Stimulated activated CD4-positive, alpha-beta T cell treated with anti-CD3 and anti-CD28 coated beads, Interleukin-15, amount 100 ng/mL, for 1 hour (primary cell): ENCODE results near the gene TF.

Source experiments
- DNase-seq, 2 donors: peaks; one replicate each; pipeline ENCODE4 v3.0.0-alpha.2; 2020; ENCODE audit warnings: low read depth in 1 of 2, low spot score in 1 of 2

Gene TF

DNA sequence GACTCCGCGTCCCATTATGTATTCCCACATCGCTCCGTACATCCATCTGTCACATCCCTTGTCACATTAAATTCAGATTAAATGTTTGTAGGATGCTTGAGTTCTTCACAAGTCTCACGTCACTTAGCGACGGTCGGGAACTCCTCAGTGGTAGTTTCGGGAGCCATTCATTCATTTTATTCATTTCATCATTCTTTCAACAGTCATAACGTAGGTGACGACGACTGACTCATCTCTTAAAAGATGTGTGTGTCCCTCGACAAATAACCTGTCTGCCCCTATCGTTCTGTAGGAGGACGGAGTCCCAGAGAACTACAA, 59.1 kb downstream of the TF start:
- no peak for DNase-seq

- peak; percentile 90 to 91 for DNase-seq
Measured at GRCh38 chr3:133805702-133806475, 59.7 kb downstream of the TF start, which contains the start of gene SRPRB. TSS of gene SRPRB (plus strand) at chr3:133805815. CDS start at chr3:133805849, 34 bp downstream.

GRCh38 chr3:133812872-133813271, 66.7 kb downstream of the TF start:
- DNase-seq = no peak

- no peak for DNase-seq
Measured at GRCh38 chr3:133815386-133815785, 69.2 kb downstream of the TF start.

- no peak for DNase-seq
Measured at GRCh38 chr3:133820129-133820528, 73.9 kb downstream of the TF start.

- DNase-seq = no peak
Measured at GRCh38 chr3:133820889-133821675, 74.9 kb downstream of the TF start.

DNA sequence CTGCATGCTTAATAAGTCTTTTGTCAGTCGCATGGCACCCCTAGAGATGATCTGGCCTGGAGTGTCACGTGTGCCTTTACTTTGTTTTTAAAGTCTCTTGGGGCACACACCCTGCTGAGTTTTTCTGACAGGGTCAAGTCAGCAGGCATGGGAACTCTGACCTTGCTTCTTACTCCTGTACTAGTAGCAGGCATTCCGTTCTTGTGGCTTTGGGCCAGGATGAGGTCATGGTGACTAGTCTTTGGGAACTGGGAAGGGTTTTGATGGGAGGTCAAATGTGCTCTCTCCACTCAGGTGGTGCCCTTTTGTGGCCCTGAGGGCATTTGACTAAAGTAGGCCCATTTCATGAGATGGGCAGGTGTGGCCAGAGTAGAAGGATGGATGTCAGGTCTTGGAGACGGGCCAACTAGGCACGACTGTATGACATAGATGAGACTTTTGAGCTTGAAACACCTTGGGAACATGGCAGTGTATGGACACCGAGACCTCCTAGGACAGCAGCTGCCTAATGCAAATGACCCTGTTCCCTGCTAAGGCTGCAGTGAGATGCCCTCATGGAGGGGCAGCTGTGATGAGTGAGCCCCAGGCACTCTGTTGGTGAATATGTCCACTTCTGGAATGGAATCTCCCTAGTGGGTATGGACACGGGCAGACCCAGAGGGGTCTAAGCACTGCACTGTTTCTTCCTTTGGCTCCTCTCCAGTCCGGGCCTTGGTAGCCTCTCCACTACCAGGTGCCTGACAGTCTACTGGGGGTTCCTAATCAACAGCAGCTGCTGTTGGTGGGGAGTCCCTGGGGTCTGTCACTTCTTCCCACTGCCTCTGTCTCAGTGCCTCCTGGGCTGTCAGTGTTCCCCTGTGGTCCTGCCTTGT, 75.8 kb downstream of the TF start:
- DNase-seq = no peak

DNA sequence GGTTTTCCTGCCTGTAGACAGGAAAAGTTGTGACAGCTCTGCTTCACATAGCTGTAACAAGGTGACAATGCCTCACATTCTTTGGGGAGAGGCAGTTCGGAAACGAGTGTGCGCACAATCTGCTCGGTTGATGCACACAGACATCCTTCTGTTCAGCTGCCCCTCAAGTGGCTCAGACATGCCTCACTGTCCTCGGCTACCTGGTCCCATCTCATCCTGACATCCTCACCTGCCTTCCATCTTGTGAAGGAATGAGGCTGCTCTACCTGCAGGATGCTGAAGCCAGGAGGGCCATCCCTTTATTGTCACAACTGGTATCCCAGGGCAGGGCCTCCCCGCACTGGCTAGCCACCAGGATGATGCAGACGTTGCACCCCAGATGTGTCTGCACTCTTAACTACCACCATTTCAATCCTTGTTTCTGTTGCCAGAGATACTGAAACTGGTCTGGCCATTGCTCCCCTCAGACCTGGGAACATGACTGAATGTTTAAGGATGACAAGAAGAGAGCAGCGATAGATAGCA, 78.8 kb downstream of the TF start:
- no peak for DNase-seq

- no peak for DNase-seq
Measured at GRCh38 chr3:133825969-133826727, 80.0 kb downstream of the TF start.

- no peak for DNase-seq
Measured at GRCh38 chr3:133827136-133827535, 80.9 kb downstream of the TF start.

- no peak for DNase-seq
Measured at GRCh38 chr3:133827684-133828083, 81.5 kb downstream of the TF start.

- DNase-seq = no peak
Measured at GRCh38 chr3:133828576-133829309, 82.5 kb downstream of the TF start.

DNA sequence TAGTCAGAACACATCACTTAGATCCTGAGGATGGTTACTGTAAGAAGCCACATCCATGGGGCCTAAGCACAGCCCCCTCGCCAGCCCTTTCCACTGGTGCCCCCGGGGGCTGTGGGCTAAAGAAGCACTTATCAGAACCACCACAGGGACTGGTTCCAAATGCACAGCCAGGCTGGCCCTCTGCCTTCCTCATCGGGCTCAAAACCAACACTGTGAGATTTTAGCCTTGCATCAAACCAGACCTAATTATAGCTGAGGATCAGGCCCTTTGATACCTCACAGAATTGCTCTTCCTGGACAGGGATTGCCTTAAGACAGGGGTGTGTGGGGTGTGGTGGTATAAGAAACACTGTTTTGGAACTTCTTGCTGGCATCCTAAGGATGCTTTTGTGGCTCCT, 83.1 kb downstream of the TF start:
- DNase-seq = no peak

DNA sequence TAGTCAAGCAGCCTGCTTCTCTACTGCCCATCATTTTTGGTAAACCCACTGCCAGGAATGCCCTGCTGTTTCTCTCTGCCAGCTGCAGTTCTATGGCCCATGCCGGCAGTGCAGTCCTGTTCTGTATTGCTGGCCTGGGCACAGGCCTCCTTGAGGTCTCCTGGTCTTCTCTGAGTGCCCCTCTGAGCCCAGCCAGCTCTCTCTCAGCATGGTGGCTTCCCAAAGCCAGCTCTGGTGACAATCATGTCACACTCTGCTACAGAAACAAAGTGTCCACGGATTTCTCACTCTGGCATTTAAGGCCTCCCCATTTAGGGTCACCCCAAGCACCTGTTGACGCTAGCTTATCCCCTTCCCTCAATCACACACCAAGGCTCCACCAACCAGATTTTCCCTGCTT, 83.9 kb downstream of the TF start:
- DNase-seq = no peak

GRCh38 chr3:133831966-133832801, 86.0 kb downstream of the TF start:
- no peak for DNase-seq

DNA sequence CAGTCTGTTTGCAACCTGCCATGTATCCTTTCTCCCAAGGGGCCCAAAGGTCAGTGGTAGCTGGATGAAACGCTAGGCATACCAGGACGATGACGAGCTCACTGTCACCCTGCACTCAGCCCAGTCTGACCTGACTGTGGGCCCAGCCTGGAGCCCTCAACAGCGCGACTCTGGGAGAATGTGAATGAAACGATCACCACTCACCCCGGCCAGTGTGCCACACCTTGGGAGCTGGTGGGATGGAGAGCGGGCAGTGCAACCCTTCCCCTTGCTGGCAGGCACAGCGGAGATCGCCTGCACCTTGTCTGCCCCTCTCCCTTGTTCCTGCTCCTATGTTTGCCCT, 86.6 kb downstream of the TF start:
- no peak for DNase-seq

GRCh38 chr3:133833267-133833666, 87.1 kb downstream of the TF start:
- no peak for DNase-seq

GRCh38 chr3:133833880-133834620, 87.9 kb downstream of the TF start:
- DNase-seq = no peak
